IPS-18c (cell line): ENCODE results near the gene AGTRAP.

ENCODE experiments used
- H3K4me3 ChIP-seq: 2 replicates; pipeline ENCODE4 v1.7.0; 2013; ENCODE audit warnings: low read depth, mild to moderate bottlenecking, low read length, moderate library complexity; ENCODE audit not compliant: insufficient read depth
- H3K9me3 ChIP-seq: one replicate; pipeline ENCODE4 v1.6.1; 2013; ENCODE audit warnings: mild to moderate bottlenecking, low read length, moderate library complexity; ENCODE audit not compliant: control insufficient read depth, insufficient read depth

Gene AGTRAP

GRCh38 chr1:11767922-11768704 is 32.2 kb downstream of the AGTRAP start:
- Histone ChIP-seq H3K9me3 (no peaks in the 10 kb centered on the region), H3K4me3 (no peak overlapping the region)

GRCh38 chr1:11768821-11769220 is 32.9 kb downstream of the AGTRAP start:
- Histone ChIP-seq H3K4me3 (no peak overlapping the region), H3K9me3 (no peaks in the 10 kb centered on the region)

GRCh38 chr1:11769274-11769673 is 33.3 kb downstream of the AGTRAP start:
- no peak overlapping the region for H3K4me3 ChIP-seq

GRCh38 chr1:11770011-11770410 is 34.1 kb downstream of the AGTRAP start:
- Histone ChIP-seq H3K9me3 (peaks cover 2% of the 10 kb centered on the region), H3K4me3 (no peak overlapping the region)

More at GRCh38 chr1:11769274-11769673, 33.3 kb downstream of the AGTRAP start:
- no peaks in the 10 kb centered on the region for H3K9me3 ChIP-seq

- peaks cover 2% of the 10 kb centered on the region for H3K9me3 ChIP-seq
- H3K4me3 ChIP-seq: no peak overlapping the region
Measured at GRCh38 chr1:11771481-11772043, 35.6 kb downstream of the AGTRAP start.

- H3K9me3 ChIP-seq: peaks cover 2% of the 10 kb centered on the region
Measured at GRCh38 chr1:11772458-11772857, 36.5 kb downstream of the AGTRAP start.

GRCh38 chr1:11774753-11775152 is 38.8 kb downstream of the AGTRAP start:
- Histone ChIP-seq H3K4me3 (no peak overlapping the region), H3K9me3 (peaks cover 2% of the 10 kb centered on the region)

More at GRCh38 chr1:11772458-11772857, 36.5 kb downstream of the AGTRAP start:
- no peak overlapping the region for H3K4me3 ChIP-seq

GRCh38 chr1:11777658-11778322 is 41.9 kb downstream of the AGTRAP start:
- H3K9me3 ChIP-seq: peaks cover 2% of the 10 kb centered on the region

GRCh38 chr1:11778336-11778735 is 42.4 kb downstream of the AGTRAP start:
- H3K4me3 ChIP-seq: no peak overlapping the region
- H3K9me3 ChIP-seq: peaks cover 2% of the 10 kb centered on the region

More at GRCh38 chr1:11777658-11778322, 41.9 kb downstream of the AGTRAP start:
- H3K4me3 ChIP-seq: no peak overlapping the region

GRCh38 chr1:11778844-11779623 is 43.1 kb downstream of the AGTRAP start:
- Histone ChIP-seq H3K4me3 (no peak overlapping the region), H3K9me3 (peaks cover 2% of the 10 kb centered on the region)

GRCh38 chr1:11779715-11780379 is 43.9 kb downstream of the AGTRAP start:
- H3K9me3 ChIP-seq: no peaks in the 10 kb centered on the region
- H3K4me3 ChIP-seq: no peak overlapping the region

- Histone ChIP-seq H3K4me3 (no peak overlapping the region), H3K9me3 (no peaks in the 10 kb centered on the region)
Measured at GRCh38 chr1:11780380-11781147, 44.6 kb downstream of the AGTRAP start.

GRCh38 chr1:11781297-11781696 is 45.4 kb downstream of the AGTRAP start:
- Histone ChIP-seq H3K4me3 (no peak overlapping the region), H3K9me3 (no peaks in the 10 kb centered on the region)

GRCh38 chr1:11782127-11782708 is 46.3 kb downstream of the AGTRAP start:
- H3K4me3 ChIP-seq: no peak overlapping the region
- H3K9me3 ChIP-seq: no peaks in the 10 kb centered on the region

GRCh38 chr1:11783556-11783955 is 47.6 kb downstream of the AGTRAP start:
- H3K4me3 ChIP-seq: no peak overlapping the region

More at GRCh38 chr1:11783556-11783955, 47.6 kb downstream of the AGTRAP start:
- H3K9me3 ChIP-seq: no peaks in the 10 kb centered on the region
